Tibial nerve (tissue), 4 donors: ENCODE results near the gene TMEM135.

ENCODE experiments used
- CTCF ChIP-seq, 5 experiments: fragments of 200-600 bp in 3 of 5; fragments of 450-650 bp in 2 of 5; sonication (generic) in 3 of 5; IDR thresholded peaks; one replicate each; pipeline ENCODE4 v1.5.1; 2016 to 2019; ENCODE audit warnings: antibody characterized with exemption in 5 of 5, mild to moderate bottlenecking in 3 of 5, moderate library complexity in 2 of 5
- EP300 ChIP-seq, 2 donors: sonication (generic); formaldehyde crosslinking; IDR thresholded peaks; one replicate each; pipeline ENCODE4 v1.6.1; 2017; ENCODE audit warnings: antibody characterized with exemption in 2 of 2, mild to moderate bottlenecking in 1 of 2
- POLR2A ChIP-seq, 2 donors: fragments of 450-650 bp; IDR thresholded peaks; one replicate each; pipeline ENCODE4 v1.6.1; 2017; ENCODE audit warnings: antibody characterized with exemption in 2 of 2, mild to moderate bottlenecking in 2 of 2, moderate library complexity in 2 of 2

GRCh38 chr11:87304412-87304811 is 266.7 kb downstream of the TMEM135 start:
- TF ChIP-seq POLR2A (IDR thresholded peaks at IDR 0.05) (no peak), CTCF (IDR thresholded peaks at IDR 0.05) (no peak), EP300 (IDR thresholded peaks at IDR 0.05) (no peak)
